Left renal pelvis (tissue), 4 donors: ENCODE results near the gene NEDD4L. TPM values are rescaled to one million over a fixed set of nuclear protein-coding genes. Genes with fewer than 3 reads are reported as not detected.
"Not testable (repeated sequence)": the region's sequence is repeated elsewhere in the genome, so short reads cannot be mapped to it uniquely, and the experiment has no call there.

ENCODE experiments used
- DNase-seq, 4 donors: peaks; one replicate each; pipeline ENCODE4 v3.0.0-alpha.2; 2013; ENCODE audit warnings: low read depth in 4 of 4, low spot score in 3 of 4
- polyA plus RNA-seq, 4 donors: library from polyadenylated mRNA; unstranded; fragments of 120-200 nt; gene quantifications; one replicate each; pipeline ENCODE4 v1.2.1, GENCODE V29; 2013; ENCODE audit not compliant: insufficient read length in 4 of 4

Gene NEDD4L
- polyA plus RNA-seq, 4 donors = 30.8 to 151 (median 130) TPM

DNA sequence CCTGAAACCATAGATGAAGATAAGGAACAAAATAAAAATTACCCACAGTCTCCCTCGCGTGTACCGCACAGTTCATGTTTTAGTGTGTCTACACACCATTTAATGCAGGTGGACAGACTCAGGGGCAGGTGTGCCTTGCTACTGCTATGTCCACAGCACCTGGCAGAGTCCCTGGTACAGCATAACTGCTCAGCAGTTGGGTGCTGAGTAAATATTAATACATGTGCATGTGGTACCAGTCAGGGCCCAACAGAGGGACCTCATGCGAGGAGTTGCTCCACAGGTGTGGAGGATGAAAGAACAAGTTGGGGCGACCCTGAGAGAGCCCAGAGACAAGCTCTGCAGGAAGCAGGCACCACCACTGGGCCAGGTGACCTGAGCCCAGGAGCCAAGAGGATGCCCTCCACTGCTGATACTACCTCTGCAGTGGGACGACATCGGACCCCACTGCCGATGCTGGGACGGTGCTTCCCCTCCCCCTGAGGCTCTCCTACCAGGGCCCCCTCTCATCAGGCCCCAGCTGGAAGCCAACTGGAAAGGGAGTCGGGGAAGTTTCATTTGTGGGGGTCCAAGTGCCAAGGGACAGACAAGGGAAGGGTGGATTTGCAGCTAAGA is 100.8 kb downstream of the NEDD4L start:
- no peak for DNase-seq

DNA sequence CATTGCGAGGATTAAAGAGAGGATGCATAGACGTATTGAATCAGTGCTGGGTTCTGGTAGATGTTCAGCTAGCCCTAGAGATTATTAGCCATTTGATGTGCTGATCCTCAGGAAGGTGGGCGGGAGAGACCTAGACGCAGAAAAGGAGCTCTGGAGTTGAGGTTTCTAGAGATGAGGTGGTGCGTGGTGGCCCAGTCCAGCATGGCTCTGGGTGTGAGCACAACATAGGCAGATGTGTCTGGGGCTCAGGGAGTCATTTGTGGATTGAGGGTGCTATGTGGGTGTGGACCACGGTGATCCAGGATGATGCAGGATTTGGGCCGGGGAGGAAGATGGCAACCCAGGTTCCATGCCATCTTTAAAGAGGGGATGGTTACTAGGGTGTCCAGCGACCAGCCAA is 102.1 kb downstream of the NEDD4L start:
- no peak for DNase-seq

DNA sequence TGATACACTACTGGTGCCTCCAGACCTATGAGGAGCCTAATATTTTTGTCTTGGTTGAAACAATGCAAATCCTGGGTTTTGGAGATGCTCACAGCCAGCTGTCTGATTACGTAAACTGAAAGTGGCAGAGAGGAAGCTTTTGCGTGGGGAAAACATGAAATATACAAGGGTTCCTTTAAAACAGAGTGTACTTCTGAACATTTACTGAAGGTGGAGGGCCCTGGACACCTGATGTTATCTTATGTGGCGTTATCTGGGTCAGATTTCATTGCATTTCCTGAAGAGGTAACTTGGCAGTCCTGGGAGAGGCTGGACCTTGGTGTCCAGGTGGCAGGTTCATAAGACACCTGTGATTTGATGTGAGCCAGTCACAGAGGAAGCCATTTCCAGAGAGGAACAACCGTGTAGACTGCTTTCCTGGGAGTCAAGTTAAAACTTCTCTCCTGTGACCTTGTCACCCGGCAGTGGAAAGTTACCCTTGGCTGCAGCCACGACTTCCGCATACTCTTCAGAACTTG is 105.0 kb downstream of the NEDD4L start:
- no peak for DNase-seq

- DNase-seq = no peak
Observed at GRCh38 chr18:58150772-58151171, 106.7 kb downstream of the NEDD4L start.

GRCh38 chr18:58152216-58152615 is 108.2 kb downstream of the NEDD4L start:
- DNase-seq = no peak

- DNase-seq = no peak
Observed at GRCh38 chr18:58152891-58153290, 108.9 kb downstream of the NEDD4L start.

GRCh38 chr18:58156516-58156915 is 112.5 kb downstream of the NEDD4L start:
- DNase-seq = no peak

DNA sequence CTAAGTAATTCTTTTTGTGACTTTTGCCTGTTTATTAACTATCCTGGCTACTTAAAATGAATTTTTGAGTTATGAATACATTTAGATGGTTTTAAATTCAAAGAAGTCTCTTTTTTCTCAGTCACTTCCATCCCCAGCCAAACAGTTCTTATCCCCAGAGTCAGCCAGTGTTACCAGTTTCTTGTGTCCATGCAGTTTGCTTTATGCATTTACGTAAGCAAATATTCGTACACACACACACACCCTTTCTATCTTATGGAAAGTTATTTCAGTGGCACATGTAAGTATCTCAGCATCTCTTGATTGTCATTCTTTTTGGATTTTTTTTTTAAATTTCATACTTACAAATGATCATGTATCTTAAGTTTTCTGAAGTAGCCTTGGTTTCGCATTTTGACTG is 113.2 kb downstream of the NEDD4L start:
- DNase-seq = no peak

DNA sequence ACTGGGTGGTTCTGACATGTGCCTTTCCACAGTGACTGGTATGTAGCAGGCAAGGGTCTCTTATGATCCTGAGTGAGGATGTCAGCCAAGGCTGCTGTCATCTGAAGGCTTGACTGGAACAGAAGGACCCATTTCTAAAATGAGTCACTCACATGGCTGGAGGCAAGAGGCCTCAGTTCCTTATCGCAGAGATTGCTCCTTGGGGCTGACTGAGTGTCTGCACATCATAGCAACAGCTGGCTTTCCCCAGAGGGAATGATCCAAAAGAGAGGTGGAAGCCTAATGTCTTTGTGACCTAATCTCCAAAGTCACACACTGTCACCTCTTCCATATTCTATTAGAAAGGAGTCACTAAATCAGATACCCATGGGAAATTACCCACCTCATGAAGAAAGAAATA is 114.0 kb downstream of the NEDD4L start:
- DNase-seq = no peak

DNA sequence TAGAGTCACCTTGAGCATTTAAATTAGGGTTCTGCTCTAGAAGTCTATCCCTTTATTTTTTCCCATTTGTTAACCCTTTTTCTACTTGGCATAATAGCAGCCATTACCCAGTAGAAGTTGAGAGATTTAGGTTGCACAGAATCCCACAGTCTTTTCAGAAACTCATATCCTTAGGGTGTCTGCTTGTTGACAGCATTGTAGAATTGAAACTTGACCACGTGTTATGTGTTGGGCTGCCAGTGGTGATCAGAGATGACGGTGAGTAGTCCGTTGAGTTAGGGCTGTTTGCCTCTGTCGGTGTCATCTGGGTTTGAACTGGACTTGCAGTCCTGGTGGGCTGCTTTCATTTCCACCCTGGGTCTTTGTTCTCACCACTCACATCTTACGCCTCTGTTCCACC is 114.4 kb downstream of the NEDD4L start:
- DNase-seq = no peak

GRCh38 chr18:58161659-58162058 is 117.6 kb downstream of the NEDD4L start:
- DNase-seq = no peak

GRCh38 chr18:58162127-58162526 is 118.1 kb downstream of the NEDD4L start:
- no peak for DNase-seq

DNA sequence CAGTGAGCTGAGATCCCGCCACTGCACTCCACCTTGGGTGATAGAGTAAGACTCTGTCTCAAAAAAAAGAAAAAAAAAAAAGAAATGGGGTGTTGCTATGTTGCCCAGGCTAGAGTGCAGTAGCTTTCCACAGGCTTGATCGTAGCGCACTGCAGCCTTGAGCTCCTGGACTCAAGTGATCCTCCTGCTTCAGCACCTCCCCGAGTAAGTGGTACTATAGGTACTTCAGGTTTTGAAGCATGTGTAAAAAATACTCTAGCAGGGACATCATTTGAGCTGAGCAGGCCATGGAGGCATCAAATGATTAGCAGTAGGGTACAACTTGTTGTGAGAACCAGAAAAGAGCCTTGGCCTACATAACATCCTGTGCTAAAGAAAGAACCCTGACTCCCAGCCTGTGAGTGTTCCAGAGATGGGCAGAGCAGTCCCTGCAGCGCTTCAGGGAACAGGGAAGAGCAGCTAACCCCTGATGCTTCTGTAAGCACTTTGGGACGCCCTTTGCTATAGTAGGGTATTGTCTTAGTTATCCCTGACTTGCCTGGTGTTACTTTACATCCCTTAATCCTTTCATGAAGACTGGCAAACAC is 119.1 kb downstream of the NEDD4L start:
- DNase-seq = no peak

- no peak for DNase-seq
Observed at GRCh38 chr18:58166278-58166844, 122.3 kb downstream of the NEDD4L start.

DNA sequence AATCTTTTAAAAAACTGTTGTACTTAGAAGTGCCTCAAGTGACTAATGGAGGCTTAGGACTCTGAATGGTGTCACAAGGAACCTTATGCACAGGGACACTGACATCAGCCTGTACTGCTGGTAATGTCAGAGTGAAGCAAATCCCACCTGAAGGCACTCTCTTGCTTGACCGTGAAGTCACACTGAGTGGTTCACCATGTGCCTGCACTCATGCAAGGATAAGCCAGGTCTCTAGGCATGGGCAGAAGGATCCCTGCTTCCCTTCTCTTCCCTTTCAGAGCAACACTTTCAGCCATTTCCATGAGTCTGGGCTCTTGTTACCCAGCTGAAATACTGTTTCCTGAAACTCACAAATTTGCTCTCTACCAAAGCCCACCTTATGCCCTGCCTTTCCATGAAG is 123.0 kb downstream of the NEDD4L start:
- DNase-seq = no peak

GRCh38 chr18:58168221-58168620 is 124.2 kb downstream of the NEDD4L start:
- DNase-seq = no peak

GRCh38 chr18:58168993-58169392 is 125.0 kb downstream of the NEDD4L start:
- no peak for DNase-seq

DNA sequence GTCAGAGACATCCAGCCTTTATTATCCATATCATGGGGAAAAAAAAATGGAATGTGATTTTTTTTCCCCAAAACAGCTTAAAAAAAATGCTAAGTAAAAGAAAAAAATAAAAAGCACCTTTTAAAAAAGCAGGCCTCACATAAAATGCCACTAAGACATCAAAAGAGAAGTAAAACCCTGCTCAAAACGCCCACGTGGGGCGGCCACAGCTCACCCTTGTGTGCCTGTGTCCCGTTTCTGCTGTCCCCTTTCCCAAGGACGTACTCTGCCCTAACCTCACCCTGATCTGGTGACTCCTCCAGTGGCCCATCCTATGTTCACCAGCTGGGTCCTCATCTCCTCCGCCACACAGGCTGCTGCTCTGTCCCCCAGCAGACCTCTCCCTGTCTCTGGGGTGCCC is 125.4 kb downstream of the NEDD4L start:
- DNase-seq = no peak

- DNase-seq = not testable (repeated sequence)
Observed at GRCh38 chr18:58170036-58170435, 126.0 kb downstream of the NEDD4L start.

DNA sequence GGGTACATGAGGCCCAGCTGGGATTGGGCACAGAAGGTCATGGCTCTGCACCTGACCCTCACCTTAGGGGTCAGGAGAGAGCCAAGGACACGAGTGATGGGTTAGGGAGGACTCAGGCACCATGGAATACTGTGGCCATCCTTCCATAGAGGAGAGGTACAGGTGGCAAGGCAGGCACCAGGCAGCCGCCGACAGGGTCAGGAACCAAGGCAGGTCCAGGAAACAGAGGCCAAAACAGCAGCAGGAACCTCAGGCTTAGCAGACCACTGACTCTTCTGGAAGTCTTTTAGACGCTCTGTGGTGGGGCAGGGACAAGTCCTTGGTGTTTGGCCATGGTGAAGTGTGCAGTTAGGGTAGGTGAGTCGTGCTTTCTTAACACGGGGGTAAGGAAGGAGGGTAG is 128.0 kb downstream of the NEDD4L start:
- DNase-seq = no peak

DNA sequence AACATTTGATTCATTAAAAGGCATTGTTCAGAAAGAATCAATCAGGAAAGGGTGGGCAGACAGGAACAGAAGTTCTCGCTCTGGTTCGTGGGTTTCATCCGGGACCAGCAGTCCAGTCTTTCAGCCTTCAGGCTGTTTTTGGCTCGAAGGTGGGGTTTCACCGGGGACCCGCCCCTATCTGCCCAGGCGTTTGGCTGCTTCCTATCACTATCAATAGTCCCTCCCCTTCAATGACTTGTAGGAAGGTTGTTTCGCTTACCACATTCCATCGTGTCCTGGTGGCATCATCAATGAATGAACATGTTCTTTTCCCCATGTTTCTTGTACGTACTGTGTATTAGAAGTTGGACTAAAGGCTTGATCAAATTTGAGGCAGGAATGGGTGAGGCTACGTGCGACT is 130.3 kb downstream of the NEDD4L start:
- DNase-seq = no peak

GRCh38 chr18:58175122-58175785 is 131.2 kb downstream of the NEDD4L start:
- no peak for DNase-seq
